ENCODE results near the gene MYCBP2.
A peak's percentile ranks its signal among the peaks of the same experiment; 100 is the strongest.
"Not testable (repeated sequence)": the region's sequence is repeated elsewhere in the genome, so short reads cannot be mapped to it uniquely, and the experiment has no call there.

MYCBP2 gene

DNA sequence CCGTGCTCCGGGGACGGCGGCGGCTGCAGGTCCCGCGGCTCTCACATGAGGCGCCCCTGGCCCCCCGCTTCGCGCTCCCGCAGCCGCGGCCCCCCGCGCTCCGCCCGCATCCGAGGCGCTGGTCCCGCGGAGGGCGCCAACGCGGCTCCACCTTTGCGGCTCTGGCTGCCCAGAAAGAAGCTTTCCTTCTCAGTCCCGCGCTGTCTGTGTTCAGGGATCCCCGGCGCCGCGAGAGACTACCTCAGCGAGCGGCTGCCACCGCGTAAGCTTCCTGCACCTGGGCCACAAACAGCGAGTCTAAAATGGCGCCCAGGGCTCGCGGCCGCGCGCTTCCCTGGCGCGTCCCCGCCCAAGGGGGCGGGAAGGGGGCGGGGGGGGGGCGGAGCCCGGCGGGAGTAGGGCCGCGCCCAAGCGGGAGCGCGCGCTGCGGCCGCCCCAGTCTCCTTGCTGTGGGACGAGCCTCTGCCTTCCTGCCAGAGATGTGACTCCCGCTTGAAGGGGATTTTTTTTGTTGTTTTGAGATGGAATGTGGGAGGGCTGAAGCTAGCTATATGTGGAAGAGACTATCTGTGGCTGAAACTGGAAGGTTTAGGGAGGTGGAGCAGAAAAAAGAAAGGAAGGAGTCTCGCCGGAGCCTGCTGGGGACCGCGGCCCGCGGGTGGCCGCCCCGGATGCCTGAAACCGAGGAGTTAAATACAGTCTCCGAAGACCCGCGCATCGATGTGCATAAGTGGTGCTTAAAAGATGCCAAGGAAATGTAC, 299.9 kb downstream of the MYCBP2 start, which contains the start of gene FBXL3:
Gene FBXL3, minus strand, starts transcription at position 299 of the 761 bp plus-strand sequence. CDS start 5,299 bp downstream, outside the sequence.
- peak; percentile 74 for DNase-seq

GRCh38 chr13:77026255-77026860, 300.5 kb downstream of the MYCBP2 start:
- DNase-seq = peak; percentile 64

GRCh38 chr13:77022341-77022740, 304.6 kb downstream of the MYCBP2 start:
- no peak for DNase-seq

DNA sequence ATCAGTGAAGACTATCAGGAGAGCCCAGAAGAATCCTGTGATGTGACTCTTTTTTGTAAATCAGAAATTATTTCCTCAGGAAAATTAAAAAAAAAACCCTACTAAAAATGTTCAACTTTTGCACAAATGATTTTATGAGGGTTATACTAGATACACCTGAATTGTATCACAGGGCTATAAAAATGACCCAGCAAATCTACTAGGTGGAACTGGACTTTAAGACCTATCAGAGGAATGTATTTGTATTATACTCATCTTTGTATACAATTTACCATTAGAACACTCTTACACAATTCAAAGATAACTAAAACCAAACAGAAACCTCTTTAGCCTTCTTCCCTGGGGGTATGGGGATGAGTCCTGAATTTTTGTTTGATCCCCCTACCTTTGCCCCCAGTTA, 307.1 kb downstream of the MYCBP2 start:
- DNase-seq = no peak

- no peak for DNase-seq
Measured at GRCh38 chr13:77016888-77017623, 309.8 kb downstream of the MYCBP2 start.

DNA sequence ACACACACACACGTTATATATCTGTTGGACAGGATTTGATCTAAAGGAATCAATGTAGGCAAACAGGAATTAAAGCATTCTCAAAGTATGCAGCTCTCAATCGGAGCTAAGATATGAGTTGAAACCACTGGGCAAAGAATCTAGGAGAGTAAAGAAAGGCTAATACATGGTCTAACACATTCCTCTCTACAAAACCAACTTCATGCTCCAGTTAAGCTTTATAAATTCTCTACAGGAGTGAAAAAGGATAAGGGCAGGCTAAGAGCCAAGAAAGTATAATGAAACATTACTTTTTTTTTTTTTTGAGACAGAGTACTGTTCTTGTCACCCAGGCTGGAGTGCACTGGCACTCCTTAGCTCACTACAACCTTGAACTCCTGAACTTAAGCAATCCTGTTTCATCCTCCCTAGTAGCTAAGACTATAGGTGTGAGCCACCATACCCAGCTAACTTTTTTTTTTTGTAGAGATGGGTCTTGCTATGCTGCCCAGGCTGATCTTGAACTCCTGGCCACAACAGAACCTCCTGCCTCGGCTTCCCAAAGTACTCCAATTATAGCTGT, 310.6 kb downstream of the MYCBP2 start:
- no peak for DNase-seq

GRCh38 chr13:77014906-77015685, 311.8 kb downstream of the MYCBP2 start:
- no peak for DNase-seq

GRCh38 chr13:77013853-77014542, 312.9 kb downstream of the MYCBP2 start:
- DNase-seq = no peak

- DNase-seq = not testable (repeated sequence)
Measured at GRCh38 chr13:77009719-77010118, 317.2 kb downstream of the MYCBP2 start.

GRCh38 chr13:77009011-77009410, 317.9 kb downstream of the MYCBP2 start:
- no peak for DNase-seq

DNA sequence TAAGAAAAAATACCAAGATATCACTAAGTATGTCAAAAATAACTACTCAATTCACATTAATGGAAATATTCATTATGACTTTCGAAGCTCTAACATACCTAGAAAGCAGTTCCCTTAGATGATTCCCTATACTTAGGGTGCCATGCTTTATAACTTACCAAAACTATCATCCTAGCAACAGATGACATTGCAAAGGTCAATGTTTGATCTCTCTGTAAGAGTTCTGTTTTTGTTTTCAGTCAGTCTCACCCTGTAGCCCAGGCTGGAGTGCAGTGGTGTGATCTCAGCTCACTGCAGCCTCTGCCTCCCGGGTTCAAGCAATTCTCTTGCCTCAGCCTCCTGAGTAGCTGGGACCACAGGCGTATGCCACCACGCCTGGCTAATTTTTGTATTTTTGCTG, 318.6 kb downstream of the MYCBP2 start:
- not testable (repeated sequence) for DNase-seq

DNA sequence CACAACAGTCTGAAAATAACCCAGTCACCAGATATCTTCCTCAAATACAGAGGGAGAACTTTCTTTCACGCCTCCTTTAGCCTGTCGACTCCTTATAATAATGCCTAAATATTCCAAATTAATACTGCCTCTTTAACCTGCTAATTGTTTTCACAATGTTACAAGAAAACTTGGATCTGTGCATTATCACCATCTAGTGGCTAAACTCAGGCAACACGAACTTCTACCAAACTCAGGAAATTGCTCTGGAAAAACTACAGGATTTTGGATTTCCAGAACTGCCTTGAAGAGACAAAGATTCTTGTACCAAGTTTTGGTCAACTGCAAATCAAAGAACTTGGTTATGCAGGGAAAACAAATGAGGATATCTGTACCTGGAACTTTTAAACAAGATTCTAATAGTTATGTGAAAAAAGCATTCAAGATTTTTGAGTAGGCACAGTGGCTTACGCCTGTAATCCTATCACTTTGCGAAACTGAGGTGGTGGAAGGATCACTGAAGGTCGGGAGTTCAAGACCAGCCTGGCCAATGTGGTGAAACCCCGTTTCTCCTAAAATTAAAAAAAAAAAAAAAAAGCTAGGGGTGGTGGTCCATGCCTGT, 324.2 kb downstream of the MYCBP2 start:
- no peak for DNase-seq

DNA sequence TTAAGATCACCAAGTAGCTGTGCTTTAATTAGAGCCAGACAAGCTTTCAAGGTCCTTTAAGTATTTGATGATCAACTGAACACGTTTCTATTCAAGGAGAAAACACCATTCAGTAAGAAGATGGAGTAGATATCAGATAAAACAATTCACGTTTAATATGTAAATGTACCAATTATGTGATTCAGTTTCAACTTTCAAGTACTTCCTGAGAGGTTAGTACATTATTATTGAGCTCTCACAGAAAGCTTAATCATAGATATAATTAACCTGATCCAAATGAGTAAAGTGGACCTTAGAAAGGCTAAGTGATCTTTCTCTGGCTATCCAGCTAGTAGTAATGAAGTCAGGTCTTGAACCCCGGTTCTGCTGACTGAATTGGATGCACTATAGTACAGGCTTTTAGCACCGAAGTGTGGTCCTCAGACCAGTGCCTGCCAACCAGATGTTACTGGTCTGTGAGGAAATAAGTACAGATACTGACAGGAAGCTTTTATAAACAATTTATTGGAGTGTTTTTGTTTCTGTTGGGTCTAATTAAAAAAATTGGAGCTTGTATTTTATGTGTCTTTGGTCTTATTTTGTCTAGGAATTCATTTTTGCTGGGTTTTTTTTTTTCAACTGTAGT, 324.8 kb downstream of the MYCBP2 start:
- no peak for DNase-seq

- DNase-seq = no peak
Measured at GRCh38 chr13:77001540-77001939, 325.4 kb downstream of the MYCBP2 start.

DNA sequence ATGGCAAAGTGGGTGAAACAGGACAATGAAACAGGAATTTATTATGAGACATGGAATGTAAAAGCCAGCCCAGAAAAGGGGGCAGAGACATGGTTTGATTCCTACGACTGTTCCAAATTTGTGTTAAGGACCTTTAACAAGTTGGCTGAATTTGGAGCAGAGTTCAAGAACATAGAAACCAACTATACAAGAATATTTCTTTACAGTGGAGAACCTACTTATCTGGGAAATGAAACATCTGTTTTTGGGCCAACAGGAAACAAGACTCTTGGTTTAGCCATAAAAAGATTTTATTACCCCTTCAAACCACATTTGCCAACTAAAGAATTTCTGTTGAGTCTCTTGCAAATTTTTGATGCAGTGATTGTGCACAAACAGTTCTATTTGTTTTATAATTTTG, 326.4 kb downstream of the MYCBP2 start:
- no peak for DNase-seq
